A172 (cell line): ENCODE results near the gene NRP1. TPM values are rescaled to one million over a fixed set of nuclear protein-coding genes. Genes with fewer than 3 reads are reported as not detected.

Experiments
- DNase-seq: peaks from one replicate; pipeline ENCODE4 v3.0.0-alpha.2; 2015; ENCODE audit warnings: low spot score
- total RNA-seq: library from RNA; depleted of rRNA; stranded (reverse); fragments of >200 nt; shearing (Covaris generic); gene quantifications from 2 replicates; pipeline ENCODE4 v1.2.3, GENCODE V29; 2014

Gene NRP1
- total RNA-seq, 1 experiment from 2014 or later = 136 TPM

DNA sequence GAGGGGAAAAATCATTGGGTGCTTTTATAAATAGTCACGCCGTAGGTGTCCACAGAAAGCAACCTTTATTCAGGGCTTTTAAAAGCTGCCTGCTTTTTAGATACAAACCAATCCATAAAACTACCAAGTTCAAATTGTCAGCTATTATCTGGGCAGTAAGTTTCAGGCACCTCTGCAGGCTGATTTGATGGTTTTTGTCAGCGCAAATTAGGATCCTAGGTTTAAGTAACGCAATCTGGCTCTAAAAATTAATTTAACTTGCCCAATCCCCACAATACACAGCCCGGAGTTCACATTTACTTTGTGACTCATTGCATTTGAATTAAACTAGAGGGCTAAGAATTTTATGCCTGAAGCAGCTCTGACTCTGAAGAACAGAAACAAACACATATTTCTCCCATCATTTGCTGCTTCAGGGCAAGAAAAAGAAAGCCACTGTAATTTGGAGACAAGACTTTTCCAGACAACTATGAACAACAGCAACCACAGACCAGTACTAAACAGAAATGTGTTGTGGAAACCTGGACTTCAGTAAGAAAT is 43.3 kb downstream of the NRP1 start:
- DNase-seq = peak; percentile 77

DNA sequence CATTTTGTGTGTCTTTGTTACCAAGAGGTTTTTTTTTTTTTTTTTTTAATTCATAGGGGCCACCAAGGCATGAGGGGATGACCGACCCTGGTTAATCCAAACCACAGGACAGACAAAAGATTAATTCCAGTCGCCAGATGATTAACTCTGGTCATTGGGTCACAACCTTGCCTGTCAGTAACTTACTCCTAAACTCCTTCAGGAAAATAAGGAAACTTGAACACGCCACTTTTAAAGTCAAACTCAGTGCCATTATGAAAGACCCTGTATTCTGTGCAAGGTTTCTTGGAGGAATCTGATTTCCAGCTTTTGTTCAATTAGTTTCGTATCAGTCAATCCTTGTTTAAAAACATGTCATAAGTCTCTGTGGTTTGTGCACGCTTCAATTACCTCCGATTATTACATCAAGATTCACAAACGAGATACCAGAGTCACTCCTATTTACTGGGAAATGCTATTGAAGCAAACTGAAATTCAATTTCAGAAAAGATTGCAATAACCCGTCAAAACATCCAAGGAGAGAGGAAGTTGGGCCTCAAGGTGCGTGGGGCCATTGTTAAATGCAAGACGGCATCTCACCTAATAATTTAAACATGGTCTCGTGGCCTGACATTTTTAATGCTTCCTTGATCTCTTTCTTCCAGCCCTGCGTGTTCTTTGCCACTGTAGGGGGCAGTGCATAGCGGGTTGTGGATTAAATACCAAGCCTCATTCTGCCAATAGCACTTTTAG is 44.0 kb downstream of the NRP1 start:
- DNase-seq = no peak

DNA sequence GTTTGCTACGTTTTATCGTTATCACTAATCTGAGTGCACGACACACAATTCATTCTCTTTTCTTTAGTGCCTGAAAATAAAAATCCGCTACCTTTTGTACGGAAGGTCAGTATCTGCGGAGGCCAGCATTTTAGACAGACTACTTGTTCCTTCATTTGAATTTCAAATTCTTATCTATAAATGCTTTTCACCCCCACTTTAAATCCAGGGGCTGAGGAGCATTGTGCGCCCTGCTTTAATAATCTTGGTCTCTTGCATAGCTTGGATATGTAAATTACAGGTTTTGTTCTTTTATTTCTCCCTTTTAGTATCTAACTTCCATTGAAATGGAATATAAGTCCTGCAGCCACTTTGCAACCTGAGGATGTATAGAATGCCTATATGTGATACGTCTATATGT is 44.7 kb downstream of the NRP1 start:
- no peak for DNase-seq

DNA sequence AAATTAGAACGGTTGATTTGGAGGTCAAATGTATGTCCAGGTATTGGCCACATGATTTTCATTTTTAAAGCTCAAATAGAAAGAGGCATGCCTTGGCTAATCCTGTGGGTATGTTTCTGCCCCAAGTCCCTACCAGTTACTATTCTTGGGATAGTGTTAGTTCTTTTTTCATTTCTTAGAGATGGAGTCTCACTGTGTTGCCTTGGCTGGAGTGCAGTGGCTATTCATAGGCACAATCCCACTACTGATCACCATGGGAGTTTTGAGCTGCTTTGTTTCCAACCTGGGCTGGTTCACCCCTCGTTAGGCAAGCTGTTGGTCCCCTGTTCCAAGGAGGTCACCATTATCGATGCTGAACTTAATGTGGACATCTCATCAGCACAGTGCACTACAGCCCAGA is 46.3 kb downstream of the NRP1 start:
- no peak for DNase-seq

DNA sequence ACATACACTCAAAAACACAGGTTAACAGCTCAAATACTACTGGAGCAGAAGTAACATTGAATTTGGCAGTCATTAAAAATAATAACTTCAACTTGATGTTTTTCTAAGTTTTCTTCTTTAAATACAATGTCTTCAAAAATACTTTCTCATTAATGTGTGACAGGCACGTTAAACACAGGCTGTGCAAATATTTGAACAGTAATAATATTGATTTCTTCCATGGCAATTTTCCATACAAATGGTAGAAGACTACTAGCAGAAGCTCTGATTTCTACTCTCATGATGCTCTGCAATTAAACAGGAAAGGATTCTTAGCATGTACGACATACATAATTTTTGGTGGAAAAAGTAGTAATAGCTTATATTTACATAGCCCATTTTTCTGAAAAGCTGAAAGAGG is 47.4 kb downstream of the NRP1 start:
- DNase-seq = no peak

DNA sequence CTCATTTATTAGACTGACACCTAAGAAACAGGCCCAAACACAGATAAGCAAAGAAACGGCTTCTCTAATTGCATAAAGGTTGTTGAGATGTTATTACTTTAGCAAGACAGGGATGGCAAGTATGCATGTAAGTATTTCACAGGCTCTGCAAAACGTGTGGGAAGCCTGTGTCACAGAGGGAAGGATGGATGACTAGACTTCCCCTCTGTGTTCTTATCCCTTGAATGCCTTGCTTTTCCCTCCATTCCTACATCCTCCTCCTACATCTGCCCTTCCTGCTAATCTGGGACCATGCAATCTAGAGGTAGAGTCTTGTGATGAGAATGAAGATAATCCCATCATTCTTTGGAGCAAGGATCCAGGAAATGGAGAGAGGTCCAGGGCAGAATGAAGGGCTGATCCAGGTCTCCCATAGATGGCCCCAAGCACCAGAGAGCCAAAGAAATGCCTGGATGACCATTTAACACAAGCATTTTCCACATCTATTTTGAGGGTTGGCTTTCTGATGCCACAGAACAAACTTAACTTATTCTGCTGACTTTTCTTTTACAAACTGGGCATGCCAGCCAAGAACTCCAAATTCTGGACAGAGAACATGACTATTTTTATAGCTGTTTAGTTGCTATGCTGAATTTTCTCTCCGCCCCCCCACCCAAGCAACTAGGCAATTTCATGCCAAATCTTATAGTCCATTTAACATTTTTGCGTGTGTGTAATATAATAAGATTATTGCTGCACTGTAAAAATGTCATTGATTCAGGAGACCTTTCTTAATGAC is 48.1 kb downstream of the NRP1 start:
- DNase-seq = no peak

DNA sequence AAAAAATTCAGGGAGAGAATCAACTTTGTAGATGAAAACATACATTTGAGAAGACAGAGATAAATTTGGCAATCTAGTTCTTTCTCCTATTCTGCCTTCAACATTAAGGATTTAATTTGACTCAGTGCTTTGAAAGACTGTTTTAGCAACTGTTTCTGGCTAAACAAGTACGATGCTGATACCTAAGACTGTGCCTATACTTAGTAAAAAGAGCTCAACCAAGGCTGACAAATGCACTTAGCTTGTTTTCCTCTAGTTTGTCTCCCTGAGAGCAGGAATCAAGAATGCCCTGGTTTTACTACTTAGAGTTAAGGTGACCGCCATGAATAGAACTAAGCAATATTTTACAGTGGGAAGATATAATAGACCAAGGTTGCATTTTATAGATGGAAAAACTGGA is 49.5 kb downstream of the NRP1 start:
- DNase-seq = no peak

DNA sequence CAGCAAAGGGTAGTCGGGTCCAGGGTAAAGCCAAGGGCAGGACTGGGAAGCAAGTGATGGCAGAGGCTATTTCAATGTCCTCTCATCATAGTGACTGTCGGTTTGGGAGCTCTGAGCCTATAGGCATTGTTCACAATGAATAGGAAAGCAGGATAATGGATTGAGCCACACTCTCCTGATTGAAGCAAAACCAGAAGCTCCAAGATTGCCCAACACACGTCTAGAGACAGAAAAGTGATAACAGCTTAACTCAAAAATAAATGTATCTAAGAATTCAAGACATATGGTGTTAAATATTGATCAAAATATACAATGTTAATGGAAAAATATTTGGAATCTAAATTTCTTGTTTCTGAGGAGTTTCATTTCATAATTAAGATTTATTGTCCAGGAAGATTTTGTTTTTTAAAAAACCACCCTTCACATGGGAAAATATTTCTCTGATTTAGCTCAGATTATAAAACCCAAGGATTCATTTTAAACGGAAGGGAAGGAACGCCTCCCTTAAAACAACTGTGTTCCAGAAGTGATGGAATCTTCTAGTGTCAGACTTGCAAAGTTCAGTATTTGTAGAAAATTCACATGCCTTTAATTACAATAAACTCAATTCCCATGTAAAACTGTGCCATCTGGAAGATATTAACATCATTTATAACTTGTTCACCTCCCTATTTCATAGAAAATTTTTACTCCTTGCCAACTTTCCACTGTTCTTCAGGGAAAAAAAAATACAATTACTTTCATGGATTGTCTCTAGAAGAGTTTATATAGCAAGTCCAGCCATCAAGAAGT is 54.5 kb downstream of the NRP1 start:
- no peak for DNase-seq

DNA sequence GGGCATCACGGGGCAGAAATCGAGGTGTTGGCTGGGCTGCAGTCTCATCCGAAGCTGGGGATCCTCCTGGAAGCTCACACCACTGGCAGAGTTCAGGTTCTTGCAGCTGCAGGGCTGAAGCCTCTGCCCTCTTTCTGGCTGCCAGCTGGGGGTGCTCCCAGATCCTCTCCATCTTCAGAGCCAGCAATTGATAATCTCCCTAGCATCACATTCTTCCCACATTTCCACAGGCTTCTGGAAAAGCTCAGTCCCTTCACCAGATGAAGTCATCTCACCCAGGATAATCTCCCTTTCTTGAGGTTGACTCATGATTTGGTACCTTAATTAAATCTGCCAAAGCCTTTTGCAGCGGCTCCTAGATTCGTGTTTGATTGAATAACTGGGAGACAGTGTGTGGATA is 55.2 kb downstream of the NRP1 start:
- DNase-seq = no peak

DNA sequence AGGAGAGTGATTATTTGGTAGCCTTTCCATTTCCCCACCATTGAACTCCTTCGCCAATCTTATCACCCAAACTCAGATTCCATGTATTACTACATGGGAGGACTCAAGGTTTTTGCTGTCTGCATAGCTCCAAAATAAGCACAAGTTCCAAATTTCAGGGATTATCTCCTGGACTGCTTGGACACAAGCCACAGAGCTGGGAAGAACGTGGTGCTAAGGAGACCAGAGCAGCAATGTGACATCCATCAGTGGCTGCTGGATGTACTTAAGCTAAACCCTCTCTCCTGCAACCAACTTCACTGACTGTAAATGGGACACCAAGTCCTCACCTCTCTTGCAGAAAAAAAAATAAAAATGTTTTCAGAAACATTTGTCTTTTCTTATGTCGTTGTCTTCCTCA is 56.3 kb downstream of the NRP1 start:
- DNase-seq = no peak

DNA sequence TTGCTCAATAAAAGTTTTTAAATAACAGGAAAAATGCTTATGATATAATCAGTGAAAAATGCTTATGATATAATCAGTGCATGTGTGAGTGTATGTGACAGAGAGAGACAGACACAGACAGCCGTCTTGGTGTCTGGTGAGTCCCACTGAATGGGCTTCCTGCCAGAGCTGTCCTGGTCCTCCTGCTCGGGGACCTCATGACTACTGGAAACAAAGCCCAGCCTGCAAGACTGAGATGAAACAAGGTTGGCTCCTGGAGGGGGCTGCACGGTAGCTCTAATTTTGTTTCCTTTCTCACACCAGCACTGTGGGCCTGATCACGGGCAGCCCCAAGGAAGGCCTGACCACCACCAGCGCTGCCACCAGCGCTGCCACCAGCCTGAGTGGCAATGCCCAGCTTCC is 57.3 kb downstream of the NRP1 start:
- no peak for DNase-seq

DNA sequence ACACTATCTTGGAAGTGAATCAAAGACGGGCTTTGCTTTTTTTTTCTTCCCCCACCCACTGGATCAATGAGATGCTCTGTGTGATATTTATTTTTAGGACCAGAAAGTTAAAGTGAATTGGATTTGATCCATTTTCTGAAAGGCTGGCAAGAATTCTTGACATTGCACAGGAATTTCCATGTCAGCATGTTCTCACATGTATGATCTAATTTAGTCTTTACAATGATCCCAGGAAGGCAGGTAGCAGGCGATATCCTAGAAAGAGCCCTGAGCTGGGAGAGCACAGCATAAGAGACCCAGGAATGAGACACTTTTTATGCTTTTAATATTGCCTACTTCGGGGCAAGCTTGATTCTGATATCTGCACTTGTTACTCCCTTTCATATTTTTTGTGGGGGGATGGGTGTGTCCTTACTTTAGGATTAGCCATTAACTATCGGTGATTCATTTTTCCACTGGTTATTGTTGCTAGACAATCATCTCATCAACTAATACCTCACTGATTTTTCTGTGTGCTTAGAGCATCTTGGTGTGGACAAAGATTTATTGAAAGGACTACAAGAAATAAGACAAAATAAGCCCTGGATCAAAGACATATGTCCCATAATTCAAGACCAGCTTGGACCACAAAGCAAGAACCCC is 58.1 kb downstream of the NRP1 start:
- DNase-seq = no peak

DNA sequence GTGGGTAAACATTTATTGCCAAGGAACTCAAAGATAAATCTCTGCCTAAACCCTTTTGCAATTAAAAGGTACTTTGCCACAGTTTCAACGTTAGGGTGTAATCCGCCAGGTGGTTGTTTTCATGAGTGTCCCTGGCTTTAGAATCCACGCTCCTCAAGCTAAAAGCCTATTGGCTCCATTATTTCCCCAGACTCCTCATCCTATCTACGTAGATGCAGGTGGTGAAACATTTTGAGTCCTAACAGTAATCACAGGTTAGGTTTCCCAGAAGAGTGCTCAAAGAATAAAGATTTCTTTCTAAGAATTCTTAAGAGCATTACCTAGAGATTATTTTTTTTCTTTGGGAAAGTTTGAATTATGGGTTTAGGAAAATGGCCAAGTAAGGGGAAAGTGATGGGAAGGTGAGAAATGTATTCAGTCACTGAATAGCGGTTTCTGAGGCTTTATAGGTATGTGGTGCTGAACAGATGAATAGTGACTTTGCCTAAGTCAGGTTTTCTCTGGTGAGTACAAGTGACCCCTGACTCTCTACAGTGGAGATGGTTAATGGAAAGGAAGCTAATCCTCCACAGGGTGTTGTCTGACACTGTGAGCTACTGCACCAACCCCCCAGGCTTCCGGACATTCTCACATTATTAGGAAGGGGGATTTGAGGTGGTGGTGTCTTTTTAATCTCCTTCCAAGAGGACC is 60.2 kb downstream of the NRP1 start:
- DNase-seq = peak; percentile 79

DNA sequence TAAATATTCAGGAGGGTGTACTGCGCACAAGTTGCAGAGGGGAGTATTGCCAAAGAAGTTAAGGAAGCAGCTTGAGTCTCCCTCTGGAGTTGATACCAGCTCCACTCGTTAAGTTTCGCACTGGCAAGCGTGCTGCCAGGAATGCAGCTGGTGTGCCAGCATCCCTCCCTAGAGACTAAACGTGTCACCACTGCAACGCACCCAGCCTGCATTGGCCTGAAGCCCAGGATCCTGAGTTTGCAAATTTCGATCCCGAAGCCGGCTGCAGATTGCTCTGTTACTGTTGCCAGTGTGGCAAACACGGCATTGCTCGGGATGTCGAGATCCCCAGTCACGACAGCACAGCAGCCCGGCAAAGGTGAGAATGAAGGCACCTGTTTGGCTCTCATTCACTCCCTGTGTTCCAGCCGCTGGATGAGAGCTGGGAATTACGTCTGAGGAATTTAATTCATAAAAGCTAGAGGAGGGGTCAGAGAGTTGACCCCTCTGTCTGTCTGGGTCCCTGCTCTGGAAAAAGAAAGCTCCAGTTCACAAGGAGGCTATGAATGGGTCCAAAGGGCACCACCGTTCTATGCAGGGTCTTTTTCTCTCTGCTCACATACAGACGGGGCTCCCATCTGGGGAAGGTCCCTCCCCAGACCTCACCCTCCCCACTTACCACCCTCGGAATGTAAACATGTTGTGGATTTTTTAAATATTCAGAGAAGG is 61.0 kb downstream of the NRP1 start:
- peak; percentile 98 for DNase-seq

DNA sequence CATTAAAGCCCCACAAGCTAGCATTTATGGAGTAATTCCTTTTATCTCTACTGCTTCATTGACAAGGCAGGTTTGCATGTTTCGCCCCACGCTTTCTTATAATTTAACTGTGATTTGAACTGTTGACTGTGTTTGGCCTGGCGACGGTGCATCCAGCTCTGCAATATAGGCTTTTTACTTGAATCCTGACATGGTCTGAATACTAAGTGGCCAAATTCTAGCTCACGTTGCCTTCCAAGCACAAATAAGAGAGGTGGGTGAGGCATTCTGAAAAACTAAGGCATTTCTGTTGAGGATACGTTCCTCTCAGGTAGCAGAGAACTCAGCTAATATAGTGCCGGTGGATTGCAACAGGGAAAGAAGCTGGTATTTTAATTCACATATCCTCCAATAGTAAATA is 61.8 kb downstream of the NRP1 start:
- DNase-seq = no peak

DNA sequence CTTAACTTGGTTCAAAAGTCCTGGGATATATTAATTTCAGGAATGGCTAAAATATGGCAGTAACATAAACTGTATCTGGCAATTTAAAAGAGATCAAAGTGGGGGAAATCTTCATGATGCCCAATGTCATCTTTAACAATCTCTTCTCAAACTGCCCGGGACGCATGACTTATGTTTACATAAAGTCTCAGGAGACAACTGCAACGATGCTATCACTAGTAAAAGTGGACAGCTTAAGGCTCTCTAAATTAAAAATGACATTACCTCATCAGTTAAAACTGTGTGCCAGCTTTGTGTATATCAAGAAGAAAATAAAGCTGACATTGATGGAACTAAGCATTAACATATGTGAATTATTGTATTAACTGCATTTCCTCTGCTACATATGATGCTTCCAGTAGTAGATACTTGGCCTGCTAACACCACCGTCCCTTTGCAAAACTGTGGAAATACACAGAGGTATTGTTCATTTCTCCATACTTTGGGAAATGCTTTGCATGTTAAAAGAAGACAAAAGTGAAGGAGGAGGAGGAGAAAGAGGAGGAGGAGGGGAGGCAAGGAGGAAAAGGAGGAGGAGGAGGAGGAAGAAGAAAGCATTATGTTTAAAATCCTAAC is 62.4 kb downstream of the NRP1 start:
- peak; percentile 72 for DNase-seq

DNA sequence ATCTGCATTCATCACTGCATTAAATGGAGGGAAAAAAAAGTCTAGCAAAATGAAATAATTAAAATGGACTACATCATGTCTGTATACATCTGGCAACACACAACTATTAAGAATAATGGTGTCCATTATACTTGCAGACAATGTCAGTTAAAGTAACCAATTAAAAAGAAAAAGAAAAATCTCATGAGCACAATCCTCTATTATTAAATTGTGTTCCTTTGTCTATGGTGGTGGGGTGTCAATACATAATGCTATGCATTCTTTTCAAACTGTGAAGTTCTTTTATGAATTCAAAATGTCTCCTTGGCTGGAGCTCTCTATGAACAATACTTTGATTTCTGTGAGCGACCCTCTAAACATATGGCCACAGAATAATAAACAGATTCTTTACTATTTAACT is 63.5 kb downstream of the NRP1 start:
- DNase-seq = no peak

DNA sequence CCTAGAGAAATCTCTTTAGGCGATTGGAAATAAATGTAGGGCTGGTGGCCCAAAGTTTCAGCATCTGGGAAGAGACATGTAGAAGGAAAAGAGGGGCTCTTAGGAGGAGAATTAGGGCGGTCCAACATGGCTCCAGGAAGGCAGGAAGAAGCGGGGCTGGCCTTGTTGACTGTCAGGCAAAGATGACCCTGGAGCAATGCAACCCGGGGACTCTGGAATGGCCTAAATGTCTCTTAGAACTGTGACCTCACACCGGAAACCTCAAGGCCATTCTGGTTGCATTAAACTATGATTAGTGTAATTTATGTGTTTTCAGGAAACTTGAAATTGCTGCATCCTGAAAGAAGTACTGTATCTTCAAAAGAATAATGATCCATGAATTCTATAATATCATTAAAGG is 66.8 kb downstream of the NRP1 start:
- no peak for DNase-seq

DNA sequence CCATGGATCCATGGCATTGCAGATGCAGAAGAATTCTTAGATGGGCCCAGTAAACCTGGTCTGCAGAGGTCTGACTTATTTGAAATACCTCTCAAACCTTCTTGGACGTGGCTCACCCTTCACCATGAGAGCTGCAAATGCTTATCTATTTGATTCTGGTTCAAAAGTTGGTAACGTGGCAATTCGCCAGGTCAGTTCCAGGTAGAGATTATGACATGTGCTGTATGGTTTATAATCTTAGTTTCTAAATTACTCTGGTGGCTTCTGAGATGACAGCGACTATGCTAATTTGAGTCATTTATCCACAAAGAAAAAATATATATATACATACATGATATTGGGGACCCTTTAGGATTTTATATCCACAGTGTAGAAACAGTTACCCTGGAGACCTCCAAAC is 68.8 kb downstream of the NRP1 start:
- DNase-seq = no peak

DNA sequence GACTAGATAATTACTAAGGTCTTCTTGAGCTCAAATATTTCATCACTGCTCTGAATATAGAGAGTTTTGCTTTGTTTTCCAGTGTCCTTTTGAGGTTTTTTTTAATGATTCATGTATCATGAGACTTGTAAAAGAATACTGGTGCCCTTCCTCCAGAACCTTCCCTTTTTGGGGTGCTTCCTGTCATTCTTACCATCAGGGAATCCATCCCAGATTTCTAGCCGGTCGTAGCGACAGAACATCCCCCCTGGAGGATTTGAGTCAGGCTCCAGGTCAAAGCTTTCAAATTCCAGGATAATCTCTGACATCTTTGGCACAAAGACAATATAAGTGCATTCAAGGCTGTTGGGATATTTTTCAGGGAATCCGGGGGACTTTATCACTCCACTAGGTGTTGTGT is 71.0 kb downstream of the NRP1 start:
- peak; percentile 92 for DNase-seq
